Upper lobe of right lung (tissue), 1 donor: Measurements from ENCODE around the gene ABHD12. TPM values are rescaled to one million over a fixed set of nuclear protein-coding genes. Genes with fewer than 3 reads are reported as not detected.
A peak's percentile ranks its signal among the peaks of the same experiment; 100 is the strongest.

Experiments
- ATAC-seq: fragments of 200-7000 bp; cut with Tn5 transposase; one replicate; pipeline ENCODE4 v1.9.1; 2020; ENCODE audit warnings: mild to moderate bottlenecking, moderate library complexity
- DNase-seq: peaks from one replicate; pipeline ENCODE4 v3.0.0-alpha.2; 2020
- H3K27ac ChIP-seq: fragments of 200-600 bp; one replicate; pipeline ENCODE4 v1.8.0; 2022
- H3K27me3 ChIP-seq: fragments of 200-600 bp; one replicate; pipeline ENCODE4 v1.8.0; 2022; ENCODE audit warnings: mild to moderate bottlenecking
- H3K36me3 ChIP-seq: fragments of 200-600 bp; one replicate; pipeline ENCODE4 v1.8.0; 2022
- H3K4me1 ChIP-seq: fragments of 200-600 bp; one replicate; pipeline ENCODE4 v1.8.0; 2022
- H3K4me3 ChIP-seq: fragments of 200-600 bp; one replicate; pipeline ENCODE4 v1.8.0; 2022; ENCODE audit warnings: mild to moderate bottlenecking
- H3K9me3 ChIP-seq: fragments of 200-600 bp; one replicate; pipeline ENCODE4 v1.8.0; 2022
- CTCF ChIP-seq: fragments of 200-600 bp; IDR thresholded peaks from one replicate; pipeline ENCODE4 v1.8.0; 2022; ENCODE audit warnings: antibody characterized with exemption
- intact Hi-C: fragments of 100-400 bp; cut with DNase I; formaldehyde crosslinking; loops from one replicate; pipeline ENCODE4 v1.11.0; 2022
- total RNA-seq: library from RNA; stranded (reverse); fragmentation: NEBNext Ultra II Directional; extraction: Animal tissue kit (Norgen Biotek cat#: 25700); gene quantifications from one replicate; pipeline ENCODE4 v1.2.1, GENCODE V29; 2021
- donor health status: DM: no; HTN: yes; CAD: no; lungs with severe emphysema.

Gene ABHD12
- total RNA-seq, 1 donor from 2014 or later = 45.2 TPM

GRCh38 chr20:25281541-25281991, 109.1 kb downstream of the ABHD12 start:
- intact Hi-C loops = no loop called here
- Histone ChIP-seq H3K27ac (no peak overlapping the region), H3K4me1 (no peaks in the 10 kb centered on the region), H3K4me3 (no peak overlapping the region), H3K27me3 (no peaks in the 10 kb centered on the region), H3K9me3 (no peaks in the 10 kb centered on the region), H3K36me3 (peaks cover 97% of the 10 kb centered on the region)
- ATAC-seq (no peak), DNase-seq (peak; percentile 46)
- TF ChIP-seq CTCF = no peak

GRCh38 chr20:25280574-25281535, 109.8 kb downstream of the ABHD12 start:
- ATAC-seq (no peak), DNase-seq (peak; percentile 52)
- Histone ChIP-seq H3K36me3 (peaks cover 91% of the 10 kb centered on the region), H3K9me3 (no peaks in the 10 kb centered on the region), H3K27ac (no peak overlapping the region), H3K27me3 (no peaks in the 10 kb centered on the region), H3K4me1 (no peaks in the 10 kb centered on the region), H3K4me3 (no peak overlapping the region)
- intact Hi-C loops = no loop called here
- no peak for TF ChIP-seq CTCF

- DNase-seq (no peak), ATAC-seq (no peak)
- H3K9me3 ChIP-seq = no peaks in the 10 kb centered on the region
- no peaks in the 10 kb centered on the region for H3K27me3 ChIP-seq
- H3K27ac ChIP-seq = no peak overlapping the region
- intact Hi-C loops = no loop called here
- no peak for TF ChIP-seq CTCF
- H3K36me3 ChIP-seq = peaks cover 87% of the 10 kb centered on the region
- H3K4me3 ChIP-seq = no peak overlapping the region
- no peaks in the 10 kb centered on the region for H3K4me1 ChIP-seq
These were observed 110.5 kb downstream of the ABHD12 start for GRCh38 chr20:25280051-25280573.

- Histone ChIP-seq H3K4me1 (no peaks in the 10 kb centered on the region), H3K27me3 (no peaks in the 10 kb centered on the region), H3K36me3 (peaks cover 87% of the 10 kb centered on the region), H3K4me3 (no peak overlapping the region), H3K9me3 (no peaks in the 10 kb centered on the region), H3K27ac (no peak overlapping the region)
- ATAC-seq = no peak
- intact Hi-C loops = no loop called here
- no peak for TF ChIP-seq CTCF
- DNase-seq = no peak
These were observed 111.2 kb downstream of the ABHD12 start for GRCh38 chr20:25279403-25279802.

GRCh38 chr20:25278636-25279361, 111.8 kb downstream of the ABHD12 start:
- peaks cover 83% of the 10 kb centered on the region for H3K36me3 ChIP-seq
- intact Hi-C loops = no loop called here
- DNase-seq (peak; percentile 52), ATAC-seq (no peak)
- no peak overlapping the region for H3K27ac ChIP-seq
- no peaks in the 10 kb centered on the region for H3K9me3 ChIP-seq
- H3K4me1 ChIP-seq = no peaks in the 10 kb centered on the region
- TF ChIP-seq CTCF = no peak
- H3K4me3 ChIP-seq = no peak overlapping the region
- no peaks in the 10 kb centered on the region for H3K27me3 ChIP-seq
